HCT116 (cell line): ENCODE results near the gene SLC3A2. TPM values are rescaled to one million over a fixed set of nuclear protein-coding genes. Genes with fewer than 3 reads are reported as not detected.

Source experiments
- ATAC-seq: fragments of 200-7000 bp; cut with Tn5 transposase; 2 replicates; pipeline ENCODE4 v1.9.1; 2020; ENCODE audit warnings: mild to moderate bottlenecking, moderate library complexity
- BruUV-seq: library from RNA; stranded (reverse); fragments of 400-500 nt; replicated peaks from 2 replicates; lab custom pipeline; 2021; lab: Mats Ljungman, UMichigan
- CTCF ChIA-PET: fragments of 300-600 bp; sonication (Branson Sonifier 250); formaldehyde crosslinking; loops from one replicate; lab custom pipeline; 2021; ENCODE audit warnings: antibody characterized with exemption; lab: Charles Lee
- POLR2A ChIA-PET: fragments of 300-600, 350-600 bp; sonication (Branson Sonifier 250); formaldehyde crosslinking; loops from one replicate; lab custom pipeline; 2021; ENCODE audit warnings: antibody characterized with exemption; lab: Charles Lee
- RAD21 ChIA-PET, 2 experiments: fragments of 300-600 bp; sonication (Branson Sonifier 250); formaldehyde crosslinking; loops; one replicate each; lab custom pipeline; 2023; ENCODE audit warnings: low total read pairs in 2 of 2; ENCODE audit not compliant: uncharacterized antibody in 2 of 2, unreplicated experiment in 2 of 2, low non-redundant PET in 1 of 2; lab: Charles Lee
- DNase-seq: peaks from one replicate; pipeline ENCODE4 v3.0.0-alpha.2; 2010; ENCODE audit warnings: low read depth, low spot score
- H2AFZ ChIP-seq: fragments of 200-600 bp; shearing (Covaris generic), sonication (generic); 2 replicates; pipeline ENCODE4 v1.6.1; 2017; ENCODE audit warnings: low read depth, mixed run types, mixed read lengths, antibody characterized with exemption, low read length; ENCODE audit not compliant: poor library complexity, severe bottlenecking
- H3K27ac ChIP-seq: 2 replicates; pipeline ENCODE4 v1.5.1; 2012; ENCODE audit warnings: low read depth, low read length
- H3K27me3 ChIP-seq: fragments of 200-600 bp; sonication (generic); 2 replicates; pipeline ENCODE4 v1.6.1; 2016; ENCODE audit warnings: mixed run types, low read length, mixed read lengths; ENCODE audit not compliant: insufficient read depth
- H3K36me3 ChIP-seq, 2 experiments: fragments of 200-500 bp in 1 of 2; fragments of 200-600 bp in 1 of 2; sonication (Bioruptor generic) in 1 of 2; sonication (generic) in 1 of 2; 2 replicates each; pipeline versions ENCODE4 v1.5.1 to v1.6.1; 2014 to 2016; ENCODE audit warnings: low read length in 2 of 2, inconsistent platforms in 1 of 2, mixed read lengths in 1 of 2, mixed run types in 1 of 2; ENCODE audit not compliant: insufficient read depth in 2 of 2, control insufficient read depth in 1 of 2
- H3K4me1 ChIP-seq, 2 experiments: fragments of 200-600 bp in 1 of 2; sonication (generic) in 1 of 2; 2 replicates each; pipeline versions ENCODE4 v1.5.1 to v1.6.1; 2012 to 2017; ENCODE audit warnings: low read length in 2 of 2, inconsistent platforms in 1 of 2, mild to moderate bottlenecking in 1 of 2, mixed read lengths in 1 of 2, mixed run types in 1 of 2, moderate library complexity in 1 of 2; ENCODE audit not compliant: insufficient read depth in 2 of 2, control insufficient read depth in 1 of 2
- H3K4me2 ChIP-seq: fragments of 200-600 bp; sonication (generic); 2 replicates; pipeline ENCODE4 v1.6.1; 2017; ENCODE audit warnings: mixed run types, low read length, mixed read lengths
- H3K4me3 ChIP-seq, 2 experiments: fragments of 200-600 bp in 1 of 2; sonication (generic) in 1 of 2; replicated peaks in 1 of 2; 2 replicates each; pipeline ENCODE4 v1.5.1; 2011 to 2016; ENCODE audit warnings: low read length in 2 of 2, control low read depth in 1 of 2, low read depth in 1 of 2, mild to moderate bottlenecking in 1 of 2, mixed read lengths in 1 of 2, mixed run types in 1 of 2
- H3K79me2 ChIP-seq: fragments of 200-600 bp; sonication (generic); 2 replicates; pipeline ENCODE4 v1.6.1; 2017; ENCODE audit warnings: mild to moderate bottlenecking, mixed run types, low read length, moderate library complexity, mixed read lengths; ENCODE audit not compliant: insufficient read depth
- H3K9ac ChIP-seq: fragments of 200-600 bp; sonication (generic); 2 replicates; pipeline ENCODE4 v1.6.1; 2016; ENCODE audit warnings: low read length, mixed read lengths
- H3K9me2 ChIP-seq: fragments of 200-600 bp; sonication (generic), shearing (Covaris generic); 2 replicates; pipeline ENCODE4 v1.6.1; 2017; ENCODE audit warnings: mixed run types, mild to moderate bottlenecking, moderate library complexity; ENCODE audit not compliant: insufficient read depth
- H3K9me3 ChIP-seq, 2 experiments: fragments of 200-500 bp in 1 of 2; fragments of 200-600 bp in 1 of 2; sonication (Bioruptor generic) in 1 of 2; sonication (generic) in 1 of 2; 2 replicates each; pipeline ENCODE4 v1.6.1; 2014 to 2017; ENCODE audit warnings: low read length in 2 of 2, mixed read lengths in 2 of 2, inconsistent platforms in 1 of 2, low read depth in 1 of 2, mild to moderate bottlenecking in 1 of 2, mixed run types in 1 of 2, moderate library complexity in 1 of 2; ENCODE audit not compliant: control insufficient read depth in 1 of 2, insufficient read depth in 1 of 2
- H4K20me1 ChIP-seq: fragments of 200-600 bp; sonication (generic), shearing (Covaris generic); 2 replicates; pipeline ENCODE4 v1.6.1; 2017; ENCODE audit warnings: mixed run types, mild to moderate bottlenecking, moderate library complexity; ENCODE audit not compliant: insufficient read depth
- CBX3 ChIP-seq: IDR thresholded peaks from 2 replicates; pipeline ENCODE4 v1.6.1; 2012; ENCODE audit warnings: low read depth
- CEBPB ChIP-seq: IDR thresholded peaks from 2 replicates; pipeline ENCODE4 v1.6.1; 2012; ENCODE audit warnings: low read depth
- CTCF ChIP-seq, 3 experiments: fragments of 200-600 bp in 1 of 3; sonication (generic) in 1 of 3; IDR thresholded peaks in 2 of 3; conservative IDR thresholded peaks in 1 of 3; 2 replicates each; pipeline ENCODE4 v1.5.1; 2012 to 2017; ENCODE audit warnings: low read depth in 2 of 3, low read length in 2 of 3, antibody characterized with exemption in 1 of 3, borderline replicate concordance in 1 of 3, control low read depth in 1 of 3, mild to moderate bottlenecking in 1 of 3, mixed read lengths in 1 of 3, mixed run types in 1 of 3, moderate library complexity in 1 of 3; ENCODE audit not compliant: insufficient read depth in 1 of 3
- EGR1 ChIP-seq: IDR thresholded peaks from 2 replicates; pipeline ENCODE4 v1.6.1; 2012; ENCODE audit warnings: low read depth
- EZH2 ChIP-seq: fragments of 200-600 bp; sonication (generic); IDR thresholded peaks from 2 replicates; pipeline ENCODE4 v1.6.1; 2017; ENCODE audit warnings: antibody characterized with exemption, mixed run types
- FOSL1 ChIP-seq: IDR thresholded peaks from 2 replicates; pipeline ENCODE4 v1.6.1; 2012; ENCODE audit warnings: low read depth
- RAD21 ChIP-seq: IDR thresholded peaks from 2 replicates; pipeline ENCODE4 v1.6.1; 2012; ENCODE audit warnings: low read depth, mild to moderate bottlenecking
- REST ChIP-seq: IDR thresholded peaks from 2 replicates; pipeline ENCODE4 v1.6.1; 2012; ENCODE audit warnings: low read depth
- SIN3A ChIP-seq: IDR thresholded peaks from 2 replicates; pipeline ENCODE4 v1.6.1; 2012; ENCODE audit warnings: low read depth
- TCF7L2 ChIP-seq: IDR thresholded peaks from 2 replicates; pipeline ENCODE4 v1.7.0; 2011; ENCODE audit warnings: borderline replicate concordance, inconsistent platforms; ENCODE audit not compliant: insufficient read depth, insufficient read length; ENCODE audit errors: extremely low read depth
- ZFX ChIP-seq: fragments of 450-650 bp; IDR thresholded peaks from 2 replicates; pipeline ENCODE4 v1.6.1; 2017
- intact Hi-C: fragments of 100-400 bp; cut with micrococcal nuclease; formaldehyde crosslinking; loops from 2 replicates; pipeline ENCODE4 v1.10.0; 2022
- total RNA-seq: library from RNA; stranded (reverse); gene quantifications from one replicate; pipeline ENCODE4 v1.2.1, GENCODE V29; 2021; ENCODE audit not compliant: unreplicated experiment

Gene SLC3A2
- total RNA-seq, 1 experiment from 2014 or later, result 418 TPM

- POLR2A ChIA-PET, result no interaction called here
- Histone ChIP-seq H3K27ac (peak overlapping the region; percentile 3; the same call in 1 of the 2 replicates), H4K20me1 (no peaks in the 10 kb centered on the region), H3K9me3 (no peaks in the 10 kb centered on the region), H3K4me2 (peak overlapping the region; percentile 30), H3K27me3 (no peaks in the 10 kb centered on the region), H3K4me1 (peaks cover 9 to 18% of the 10 kb centered on the region in 2 experiments; a peak in 3 of 4 replicates), H3K4me3 (no peak overlapping the region), H3K79me2 (no peaks in the 10 kb centered on the region), H3K9me2 (no peaks in the 10 kb centered on the region), H3K9ac (0 out of 2 replicates have a peak overlapping the region, but pooled peaks have one; percentile 1), H3K36me3 (no peaks in the 10 kb centered on the region), H2AFZ (peak overlapping the region; percentile 18)
- RAD21 ChIA-PET, result interaction anchor here (0.5 to 0.9 kb wide), 4 partner anchors 66 to 480 kb away, joined by 3 to 8 read pairs (median 4); no protein-coding TSS in a partner anchor
- ATAC-seq, result peak; percentile 75
- CTCF ChIA-PET, result interaction anchor here (0.6 to 12.2 kb wide), 15 partner anchors 12 to 305 kb away, joined by 3 to 285 read pairs (median 3); partner anchors contain the start of gene CHRM1
- peak; percentile 77 to 90 (median 87) for TF ChIP-seq CTCF (IDR thresholded peaks at IDR 0.05 in 2 of 3, conservative IDR thresholded peaks at IDR 0.05 in 1 of 3; ENCODE audit: borderline replicate concordance in 1 of 3, insufficient read depth in 1 of 3, low read depth in 2 of 3, low read length in 2 of 3)
- TF ChIP-seq CBX3, result no peak
- TF ChIP-seq CEBPB, result no peak
- TF ChIP-seq ZFX, result no peak
- TF ChIP-seq REST, result no peak
- TF ChIP-seq TCF7L2, result no peak
- TF ChIP-seq SIN3A, result no peak
- no peak for TF ChIP-seq FOSL1
- no peak for TF ChIP-seq EZH2
- TF ChIP-seq EGR1, result no peak
- TF ChIP-seq RAD21, result peak; percentile 86
- DNase-seq, result peak; percentile 47
- intact Hi-C loops, result loop anchor here (1.0 kb wide), 2 partner anchors 66 to 303 kb away; no protein-coding TSS in a partner anchor
- no TSS peak for BruUV-seq
These were observed 28.6 kb downstream of the SLC3A2 start for GRCh38 chr11:62909107-62909894.
